ENCODE data around the gene PBX4.

PBX4 gene

GRCh38 chr19:19542507-19542906 lies 76.0 kb downstream of the PBX4 start:
- H3K4me3 Mint-ChIP-seq, result no peak overlapping the region
- peaks cover 7% of the 10 kb centered on the region for H3K4me1 Mint-ChIP-seq
- no peak overlapping the region for H3K27ac Mint-ChIP-seq
- H3K9me3 Mint-ChIP-seq, result no peaks in the 10 kb centered on the region
- no peaks in the 10 kb centered on the region for H3K36me3 Mint-ChIP-seq (ENCODE audit: low read depth)
- no peak for TF ChIP-seq CTCF (IDR thresholded peaks at IDR 0.05; ENCODE audit: unreplicated experiment in 3 of 3)
- peaks cover 9% of the 10 kb centered on the region for H3K27me3 Mint-ChIP-seq (ENCODE audit: low read depth)

GRCh38 chr19:19541616-19542015 lies 76.9 kb downstream of the PBX4 start:
- Mint-ChIP-seq H3K9me3 (no peaks in the 10 kb centered on the region), H3K4me3 (no peak overlapping the region)

GRCh38 chr19:19540715-19541515 lies 77.6 kb downstream of the PBX4 start:
- Mint-ChIP-seq H3K9me3 (no peaks in the 10 kb centered on the region), H3K27ac (no peak overlapping the region), H3K36me3 (ENCODE audit: low read depth) (no peaks in the 10 kb centered on the region), H3K4me1 (peaks cover 7% of the 10 kb centered on the region), H3K27me3 (ENCODE audit: low read depth) (peaks cover 9% of the 10 kb centered on the region), H3K4me3 (no peak overlapping the region)
- TF ChIP-seq CTCF (IDR thresholded peaks at IDR 0.05; ENCODE audit: unreplicated experiment in 3 of 3), result no peak

More at GRCh38 chr19:19541616-19542015, 76.9 kb downstream of the PBX4 start:
- H3K36me3 Mint-ChIP-seq (ENCODE audit: low read depth), result no peaks in the 10 kb centered on the region
- peaks cover 9% of the 10 kb centered on the region for H3K27me3 Mint-ChIP-seq (ENCODE audit: low read depth)
- H3K27ac Mint-ChIP-seq, result no peak overlapping the region
- H3K4me1 Mint-ChIP-seq, result peaks cover 7% of the 10 kb centered on the region
- no peak for TF ChIP-seq CTCF (IDR thresholded peaks at IDR 0.05; ENCODE audit: unreplicated experiment in 3 of 3)

- Mint-ChIP-seq H3K9me3 (no peaks in the 10 kb centered on the region), H3K27me3 (ENCODE audit: low read depth) (peaks cover 9% of the 10 kb centered on the region), H3K36me3 (ENCODE audit: low read depth) (no peaks in the 10 kb centered on the region), H3K4me3 (no peak overlapping the region), H3K27ac (no peak overlapping the region), H3K4me1 (peaks cover 7% of the 10 kb centered on the region)
- no peak for TF ChIP-seq CTCF (IDR thresholded peaks at IDR 0.05; ENCODE audit: unreplicated experiment in 3 of 3)
These were observed 78.3 kb downstream of the PBX4 start for GRCh38 chr19:19540064-19540714.

GRCh38 chr19:19539698-19540063 lies 78.8 kb downstream of the PBX4 start:
- Mint-ChIP-seq H3K27me3 (ENCODE audit: low read depth) (peaks cover 9% of the 10 kb centered on the region), H3K9me3 (no peaks in the 10 kb centered on the region), H3K4me3 (no peak overlapping the region), H3K4me1 (peaks cover 7% of the 10 kb centered on the region), H3K36me3 (ENCODE audit: low read depth) (no peaks in the 10 kb centered on the region), H3K27ac (no peak overlapping the region)
- no peak for TF ChIP-seq CTCF (IDR thresholded peaks at IDR 0.05; ENCODE audit: unreplicated experiment in 3 of 3)

Data from nephron (organoid).